ENCODE results near the gene CHMP5. TPM values are rescaled to one million over a fixed set of nuclear protein-coding genes. Genes with fewer than 3 reads are reported as not detected.

The CHMP5 gene
- polyA plus RNA-seq, 3 donors, result 33.5 to 72.5 (median 65.0) TPM

DNA sequence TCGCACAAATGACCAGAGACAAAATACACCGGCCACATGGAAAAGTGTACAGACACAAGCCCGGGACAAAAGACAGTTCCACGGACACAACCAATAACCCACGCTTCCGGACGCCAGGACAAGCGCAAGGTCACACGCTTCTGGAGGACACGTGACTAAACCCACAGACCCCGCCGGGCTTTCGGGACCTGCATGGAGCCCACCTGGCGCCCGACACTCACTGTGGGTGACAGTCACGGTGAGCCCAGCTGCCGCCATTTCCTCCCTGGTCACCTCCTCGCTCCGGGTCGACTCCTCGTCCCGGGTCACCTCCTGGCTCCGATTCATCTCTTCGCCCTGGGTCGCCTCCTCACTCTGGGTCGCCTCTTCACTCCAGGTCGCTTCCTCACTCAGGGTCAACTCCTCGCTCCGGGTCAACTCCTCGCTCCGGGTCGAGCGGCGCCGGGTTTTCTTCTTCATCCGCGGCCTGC lies 811 bp upstream of the CHMP5 start:
- peak overlapping the region; percentile 78 to 98 (median 88) for H3K4me3 ChIP-seq (replicated peaks in 1 of 3; ENCODE audit: low read depth in 2 of 3, low read length in 3 of 3)
- no peaks in the 10 kb centered on the region for H3K9me3 ChIP-seq (replicated peaks in 1 of 2; ENCODE audit: control insufficient read depth in 1 of 2, insufficient read depth in 1 of 2, low read length in 2 of 2)
- TF ChIP-seq, protein P1, sequence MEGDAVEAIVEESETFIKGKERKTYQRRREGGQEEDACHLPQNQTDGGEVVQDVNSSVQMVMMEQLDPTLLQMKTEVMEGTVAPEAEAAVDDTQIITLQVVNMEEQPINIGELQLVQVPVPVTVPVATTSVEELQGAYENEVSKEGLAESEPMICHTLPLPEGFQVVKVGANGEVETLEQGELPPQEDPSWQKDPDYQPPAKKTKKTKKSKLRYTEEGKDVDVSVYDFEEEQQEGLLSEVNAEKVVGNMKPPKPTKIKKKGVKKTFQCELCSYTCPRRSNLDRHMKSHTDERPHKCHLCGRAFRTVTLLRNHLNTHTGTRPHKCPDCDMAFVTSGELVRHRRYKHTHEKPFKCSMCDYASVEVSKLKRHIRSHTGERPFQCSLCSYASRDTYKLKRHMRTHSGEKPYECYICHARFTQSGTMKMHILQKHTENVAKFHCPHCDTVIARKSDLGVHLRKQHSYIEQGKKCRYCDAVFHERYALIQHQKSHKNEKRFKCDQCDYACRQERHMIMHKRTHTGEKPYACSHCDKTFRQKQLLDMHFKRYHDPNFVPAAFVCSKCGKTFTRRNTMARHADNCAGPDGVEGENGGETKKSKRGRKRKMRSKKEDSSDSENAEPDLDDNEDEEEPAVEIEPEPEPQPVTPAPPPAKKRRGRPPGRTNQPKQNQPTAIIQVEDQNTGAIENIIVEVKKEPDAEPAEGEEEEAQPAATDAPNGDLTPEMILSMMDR (IDR thresholded peaks at IDR 0.05), result no peak
- peak overlapping the region; percentile 75 for H2AFZ ChIP-seq (ENCODE audit: insufficient read depth, low read depth, low read length, poor library complexity, severe bottlenecking)
- intact Hi-C loops (cut with micrococcal nuclease), result loop anchor here (2.0 to 10.0 kb wide), 5 partner anchors 37 to 239 kb away; partner anchors contain the start of genes SMU1 (in 2 of the 2), B4GALT1 (in 1 of the 2) and DNAJA1 (in 1 of the 2)
- Mint-ChIP-seq H3K36me3 (peaks cover 53 to 68% of the 10 kb centered on the region in 2 donors), H3K4me1 (peaks cover 35% of the 10 kb centered on the region), H3K27me3 (ENCODE audit: low read depth in 3 of 3) (peaks cover 0 to 1% (median 0%) of the 10 kb centered on the region in 3 donors), H3K9me3 (peaks cover 0 to 2% (median 0%) of the 10 kb centered on the region in 7 donors), H3K27ac (peak overlapping the region; percentile 90 to 98 (median 94)), H3K4me3 (peak overlapping the region; percentile 97 to 99)
- H3K4me1 ChIP-seq (ENCODE audit: control insufficient read depth in 1 of 2, insufficient read depth in 2 of 2, low read length in 2 of 2), result peaks cover 22 to 26% of the 10 kb centered on the region in 2 donors
- peaks cover 31% of the 10 kb centered on the region for H4K20me1 ChIP-seq (ENCODE audit: insufficient read depth, low read length)
- H3K4me2 ChIP-seq (replicated peaks; ENCODE audit: extremely low read depth, low read length, poor library complexity, severe bottlenecking), result peak overlapping the region; percentile 86
- WGBS (ENCODE audit: insufficient coverage), result 0% methylated on average over 37 of the region's 37 CpGs
- DNase-seq, result peak; percentile 16 to 47 (median 42)
- H3K27me3 ChIP-seq (ENCODE audit: control insufficient read depth in 2 of 2, insufficient read depth in 2 of 2, low read length in 2 of 2), result no peaks in the 10 kb centered on the region
- H3K27ac ChIP-seq (ENCODE audit: low read depth in 1 of 2, low read length in 2 of 2), result peak overlapping the region; percentile 81 to 96
- H3K79me2 ChIP-seq (ENCODE audit: insufficient read depth, low read length), result peaks cover 70% of the 10 kb centered on the region
- peak overlapping the region; percentile 84 for H3K9ac ChIP-seq (ENCODE audit: insufficient read depth, low read length, poor library complexity, severe bottlenecking)
- H3K36me3 ChIP-seq (replicated peaks in 1 of 2; ENCODE audit: control insufficient read depth in 1 of 2, insufficient read depth in 2 of 2, low read length in 2 of 2), result peaks cover 61 to 71% of the 10 kb centered on the region in 2 donors

DNA sequence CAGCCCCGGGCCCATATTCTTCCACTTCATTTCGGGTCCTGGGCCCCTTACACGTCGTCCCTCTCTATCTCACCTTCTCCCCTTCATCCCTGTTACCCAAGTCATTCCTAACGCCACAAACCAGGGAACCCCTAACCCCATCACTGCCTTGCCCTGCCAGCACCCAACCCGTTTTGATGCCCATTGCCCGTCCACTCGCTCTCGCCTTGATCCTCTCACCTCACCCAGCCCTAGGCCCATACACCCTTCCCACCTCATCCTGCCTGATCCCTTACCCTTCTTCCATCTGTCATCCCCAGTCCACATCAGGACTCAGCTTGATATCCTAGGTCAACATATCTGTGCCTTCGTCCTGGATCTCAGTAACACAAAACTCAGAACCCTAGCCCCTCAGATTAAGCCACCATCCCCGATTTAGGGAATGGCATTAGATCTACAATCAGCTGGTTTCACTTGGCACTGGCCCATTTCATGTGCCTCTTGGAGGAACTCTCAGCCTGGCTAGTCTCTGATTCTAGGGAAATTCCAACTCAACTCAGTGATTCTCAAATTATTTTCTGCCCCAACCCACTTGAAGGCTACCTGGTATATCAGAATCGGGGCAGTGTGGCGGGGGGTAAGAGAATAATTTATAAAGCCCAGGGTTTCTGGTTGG lies 489 bp downstream of the CHMP5 start:
- peak overlapping the region; percentile 87 to 96 for H3K27ac ChIP-seq (ENCODE audit: low read depth in 1 of 2, low read length in 2 of 2)
- peaks cover 23% of the 10 kb centered on the region for H4K20me1 ChIP-seq (ENCODE audit: insufficient read depth, low read length)
- no peaks in the 10 kb centered on the region for H3K27me3 ChIP-seq (ENCODE audit: control insufficient read depth in 2 of 2, insufficient read depth in 2 of 2, low read length in 2 of 2)
- peaks cover 64% of the 10 kb centered on the region for H3K79me2 ChIP-seq (ENCODE audit: insufficient read depth, low read length)
- no peaks in the 10 kb centered on the region for H3K9me3 ChIP-seq (replicated peaks in 1 of 2; ENCODE audit: control insufficient read depth in 1 of 2, insufficient read depth in 1 of 2, low read length in 2 of 2)
- H3K36me3 ChIP-seq (replicated peaks in 1 of 2; ENCODE audit: control insufficient read depth in 1 of 2, insufficient read depth in 2 of 2, low read length in 2 of 2), result peaks cover 59 to 69% of the 10 kb centered on the region in 2 donors
- peak overlapping the region; percentile 97 to 100 (median 99) for H3K27ac Mint-ChIP-seq
- peaks cover 22 to 26% of the 10 kb centered on the region in 2 donors for H3K4me1 ChIP-seq (ENCODE audit: control insufficient read depth in 1 of 2, insufficient read depth in 2 of 2, low read length in 2 of 2)
- intact Hi-C loops (cut with micrococcal nuclease), result loop anchor here in 1 of 2 donors (2.0 to 10.0 kb wide), 4 partner anchors 39 to 241 kb away; partner anchors contain the start of genes B4GALT1, DNAJA1 and SMU1
- WGBS (ENCODE audit: insufficient coverage), result 5% methylated on average over 11 of the region's 13 CpGs
- peak overlapping the region; percentile 72 to 88 (median 79) for H3K4me3 ChIP-seq (replicated peaks in 1 of 3; ENCODE audit: low read depth in 2 of 3, low read length in 3 of 3)
- H3K4me1 Mint-ChIP-seq, result peaks cover 35% of the 10 kb centered on the region
- H3K27me3 Mint-ChIP-seq (ENCODE audit: low read depth in 3 of 3), result peaks cover 0 to 1% (median 0%) of the 10 kb centered on the region in 3 donors
- H3K4me2 ChIP-seq (replicated peaks; ENCODE audit: extremely low read depth, low read length, poor library complexity, severe bottlenecking), result peak overlapping the region; percentile 79
- peaks cover 0 to 2% (median 0%) of the 10 kb centered on the region in 7 donors for H3K9me3 Mint-ChIP-seq
- H2AFZ ChIP-seq (ENCODE audit: insufficient read depth, low read depth, low read length, poor library complexity, severe bottlenecking), result peak overlapping the region; percentile 79
- H3K4me3 Mint-ChIP-seq, result peak overlapping the region; percentile 89 to 95
- TF ChIP-seq, protein P1 (IDR thresholded peaks at IDR 0.05), result no peak
- peak in 1 of 3 donors; percentile 54 for DNase-seq
- peaks cover 47 to 64% of the 10 kb centered on the region in 2 donors for H3K36me3 Mint-ChIP-seq
- H3K9ac ChIP-seq (ENCODE audit: insufficient read depth, low read length, poor library complexity, severe bottlenecking), result peak overlapping the region; percentile 76

Measured in CD14-positive monocyte (primary cell).